ENCODE data around the gene CSNK1G3. TPM values are rescaled to one million over a fixed set of nuclear protein-coding genes. Genes with fewer than 3 reads are reported as not detected.

CSNK1G3 gene
- total and polyA plus RNA-seq, 12 donors = 5.0 to 30.9 (median 24.8) TPM

DNA sequence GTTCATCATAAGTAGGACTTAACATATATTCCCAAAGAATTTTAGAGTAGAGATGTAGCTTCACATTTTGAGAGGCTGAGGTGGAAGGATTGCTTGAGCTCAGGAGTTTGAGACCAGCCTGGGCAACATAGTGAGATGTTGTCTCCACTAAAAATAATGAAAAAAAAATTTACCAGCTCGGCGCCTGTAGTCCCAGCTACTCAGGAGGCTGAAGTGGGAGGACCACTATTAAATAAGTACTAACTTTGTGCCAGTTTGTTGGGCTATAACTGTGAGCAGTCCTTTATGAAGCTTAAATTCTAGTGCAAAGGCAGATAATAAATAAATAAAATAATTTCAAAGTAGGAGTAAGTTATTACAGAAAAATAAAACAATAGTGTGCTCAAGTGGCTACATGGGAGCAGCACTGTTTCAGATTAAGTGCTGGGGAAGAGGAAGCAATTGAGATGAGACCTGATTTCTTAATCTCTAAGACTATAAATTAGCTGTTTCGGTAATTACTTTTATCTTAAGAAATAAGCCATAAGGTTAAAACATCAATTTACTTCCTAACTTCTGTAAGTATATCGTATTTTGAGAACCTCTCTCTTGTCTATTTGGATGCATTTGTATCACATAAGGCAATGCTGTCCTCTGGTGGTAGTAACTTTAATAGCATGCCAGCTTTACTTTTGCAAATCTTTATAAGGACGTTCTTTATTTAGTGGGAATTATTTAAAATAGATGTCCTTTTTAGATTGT, 98.9 kb downstream of the CSNK1G3 start:
- peak in 1 of 2 donors; percentile 29 for DNase-seq
- 41 to 42% methylated on average over 5 of the region's 5 CpGs for WGBS, 2 donors
- Histone ChIP-seq H3K27ac (peak overlapping the region in 1 of 10 donors; percentile 24), H3K4me3 (no peak overlapping the region), H3K27me3 (no peaks in the 10 kb centered on the region), H3K9me3 (no peaks in the 10 kb centered on the region), H3K4me1 (peaks cover 0 to 18% (median 0%) of the 10 kb centered on the region in 9 donors), H3K36me3 (peaks cover 0 to 54% (median 7%) of the 10 kb centered on the region in 9 donors)
- ATAC-seq = peak in 5 of 8 donors; percentile 49 to 69 (median 61)
- TF ChIP-seq, protein P1, sequence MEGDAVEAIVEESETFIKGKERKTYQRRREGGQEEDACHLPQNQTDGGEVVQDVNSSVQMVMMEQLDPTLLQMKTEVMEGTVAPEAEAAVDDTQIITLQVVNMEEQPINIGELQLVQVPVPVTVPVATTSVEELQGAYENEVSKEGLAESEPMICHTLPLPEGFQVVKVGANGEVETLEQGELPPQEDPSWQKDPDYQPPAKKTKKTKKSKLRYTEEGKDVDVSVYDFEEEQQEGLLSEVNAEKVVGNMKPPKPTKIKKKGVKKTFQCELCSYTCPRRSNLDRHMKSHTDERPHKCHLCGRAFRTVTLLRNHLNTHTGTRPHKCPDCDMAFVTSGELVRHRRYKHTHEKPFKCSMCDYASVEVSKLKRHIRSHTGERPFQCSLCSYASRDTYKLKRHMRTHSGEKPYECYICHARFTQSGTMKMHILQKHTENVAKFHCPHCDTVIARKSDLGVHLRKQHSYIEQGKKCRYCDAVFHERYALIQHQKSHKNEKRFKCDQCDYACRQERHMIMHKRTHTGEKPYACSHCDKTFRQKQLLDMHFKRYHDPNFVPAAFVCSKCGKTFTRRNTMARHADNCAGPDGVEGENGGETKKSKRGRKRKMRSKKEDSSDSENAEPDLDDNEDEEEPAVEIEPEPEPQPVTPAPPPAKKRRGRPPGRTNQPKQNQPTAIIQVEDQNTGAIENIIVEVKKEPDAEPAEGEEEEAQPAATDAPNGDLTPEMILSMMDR (IDR thresholded peaks at IDR 0.05) = peak; percentile 89 to 99 (median 94)
- intact Hi-C loops (cut with DNase I) = loop anchor here in 5 of 10 donors (1.0 to 10.0 kb wide), 6 partner anchors 98 to 1106 kb away; partner anchors contain the start of genes CEP120 (in 5 of the 5) and CSNK1G3 (in 2 of the 5)

DNA sequence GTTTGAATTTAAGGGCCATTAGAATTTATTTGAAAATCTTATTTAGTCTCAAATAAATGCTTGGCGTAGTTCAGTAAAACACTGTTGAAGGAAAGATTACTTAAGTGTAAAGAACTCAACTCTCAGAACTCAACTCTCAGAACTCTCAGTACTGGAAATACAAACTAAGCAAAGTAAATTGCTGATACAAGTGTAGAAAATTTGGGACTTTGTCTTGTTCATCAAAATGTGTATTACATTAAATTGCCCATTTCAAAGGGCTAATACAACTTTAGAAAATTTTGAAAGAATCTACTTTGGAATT, 99.4 kb downstream of the CSNK1G3 start:
- ATAC-seq = no peak
- Histone ChIP-seq H3K36me3 (peaks cover 0 to 55% (median 7%) of the 10 kb centered on the region in 9 donors), H3K27me3 (no peaks in the 10 kb centered on the region), H3K9me3 (no peaks in the 10 kb centered on the region), H3K4me3 (no peak overlapping the region), H3K4me1 (peaks cover 0 to 18% (median 0%) of the 10 kb centered on the region in 9 donors), H3K27ac (no peak overlapping the region)
- no peak for DNase-seq
- 59 to 63% methylated on average over 1 of the region's 1 CpG for WGBS, 2 donors
- TF ChIP-seq, protein P1 (IDR thresholded peaks at IDR 0.05) = peak in 2 of 9 donors; percentile 5 to 15
- intact Hi-C loops (cut with DNase I) = loop anchor here in 5 of 10 donors (1.0 to 10.0 kb wide), 6 partner anchors 99 to 1107 kb away; partner anchors contain the start of genes CEP120 (in 5 of the 5) and CSNK1G3 (in 2 of the 5)

DNA sequence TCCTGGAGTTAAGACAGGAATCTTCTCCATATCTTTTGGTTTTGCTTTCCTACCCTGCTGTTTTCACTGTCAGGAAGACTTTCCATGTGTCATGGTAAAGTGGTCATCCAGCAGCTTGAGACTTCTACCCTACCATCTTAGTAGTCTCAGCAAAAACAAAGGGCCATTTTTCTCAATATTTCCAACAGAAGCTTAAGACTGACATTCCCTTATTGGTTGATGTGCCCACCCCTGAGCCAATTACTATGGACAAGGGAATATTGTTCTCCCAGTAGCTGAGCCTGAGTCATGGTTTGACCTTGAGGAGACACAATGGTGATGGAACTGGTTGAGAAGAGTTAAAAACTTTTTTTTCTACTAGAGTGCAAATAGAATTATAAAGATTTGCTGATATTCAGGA, 105.6 kb downstream of the CSNK1G3 start:
- Histone ChIP-seq H3K27me3 (no peaks in the 10 kb centered on the region), H3K27ac (no peak overlapping the region), H3K36me3 (peaks cover 0 to 47% (median 7%) of the 10 kb centered on the region in 9 donors), H3K9me3 (no peaks in the 10 kb centered on the region), H3K4me3 (no peak overlapping the region), H3K4me1 (no peaks in the 10 kb centered on the region)
- DNase-seq (no peak), ATAC-seq (no peak)
- TF ChIP-seq, protein P1 (IDR thresholded peaks at IDR 0.05) = no peak
- intact Hi-C loops (cut with DNase I) = loop anchor here in 1 of 10 donors (10.0 kb wide), 1 partner anchor 1113 kb away; no protein-coding TSS in a partner anchor

DNA sequence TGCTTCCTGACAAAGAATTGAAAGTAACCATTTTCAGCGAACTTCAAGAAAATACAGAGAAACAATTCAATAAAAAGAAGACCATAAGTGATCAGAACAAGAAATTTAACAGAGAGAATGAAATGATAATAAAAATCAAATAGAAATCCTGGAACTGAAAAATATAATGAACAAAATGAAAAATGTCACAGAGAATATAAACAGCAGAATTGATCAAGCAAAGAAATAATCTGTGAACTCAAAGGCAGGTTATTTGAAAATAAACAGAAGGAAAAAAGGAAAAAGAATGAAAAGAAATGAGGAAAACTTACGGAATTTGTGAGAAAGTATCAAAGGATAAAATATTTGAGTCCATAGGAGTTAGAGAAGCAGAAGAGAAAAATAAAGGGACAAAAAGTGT, 114.1 kb downstream of the CSNK1G3 start:
- Histone ChIP-seq H3K4me1 (no peaks in the 10 kb centered on the region), H3K36me3 (no peaks in the 10 kb centered on the region), H3K27me3 (no peaks in the 10 kb centered on the region), H3K9me3 (peaks cover 0 to 61% (median 9%) of the 10 kb centered on the region in 11 donors), H3K27ac (no peak overlapping the region), H3K4me3 (no peak overlapping the region)
- ATAC-seq = no peak
- DNase-seq = no peak
- TF ChIP-seq, protein P1 (IDR thresholded peaks at IDR 0.05) = no peak
- WGBS, 2 donors = 88 to 93% methylated on average over 2 of the region's 2 CpGs
- intact Hi-C loops (cut with DNase I) = no loop called here

Measured in heart right ventricle (tissue), 16 donors.